K562 (cell line): ENCODE results near the gene HKDC1. TPM values are rescaled to one million over a fixed set of nuclear protein-coding genes. Genes with fewer than 3 reads are reported as not detected.

Experiments
- ATAC-seq: fragments of 200-7000 bp; cut with Tn5 transposase; 3 replicates; pipeline ENCODE4 v1.9.1; 2020; ENCODE audit warnings: moderate library complexity
- BruUV-seq: library from RNA; stranded (reverse); fragments of 400-500 nt; replicated peaks from 2 replicates; lab custom pipeline; 2021; lab: Mats Ljungman, UMichigan
- CTCF ChIA-PET: fragments of 300-600 bp; formaldehyde crosslinking; extraction: SDS; loops from one replicate; lab custom pipeline; 2021; ENCODE audit warnings: low intra/inter-chr PET ratio; lab: Yijun Ruan, JAX
- POLR2A ChIA-PET: fragments of 300-600, 350-650 bp; sonication (Branson Sonifier 250); formaldehyde crosslinking; extraction: SDS; loops from one replicate; lab custom pipeline; 2021; ENCODE audit warnings: antibody characterized with exemption, inconsistent platforms; lab: Yijun Ruan, JAX
- DNase-seq, 4 experiments: peaks; one replicate each; pipeline versions ENCODE4 v3.0.0 to v3.0.0-alpha.2; 2011 to 2018; ENCODE audit warnings: low spot score in 3 of 4, mixed read lengths in 3 of 4; ENCODE audit errors: extremely low read depth in 1 of 4
- FAIRE-seq: peaks from 2 replicates; lab custom pipeline; 2011; peaks lifted over from hg19 to GRCh38; lab: Jason Lieb, UNC
- H2AFZ ChIP-seq: 2 replicates; pipeline ENCODE4 v1.6.0; 2011; ENCODE audit warnings: low read depth, low read length, control low read depth, inconsistent platforms
- H3K27ac ChIP-seq: fragments of 200-600 bp; 3 replicates; pipeline ENCODE4 v1.8.0; 2011; ENCODE audit warnings: low read depth, mild to moderate bottlenecking, control low read depth, inconsistent platforms, low read length, moderate library complexity, mixed read lengths; ENCODE audit errors: extremely low read depth
- H3K27me3 ChIP-seq, 2 experiments: fragments of 300-600 bp in 1 of 2; 2 replicates in 1 of 2; 3 replicates in 1 of 2; pipeline versions ENCODE4 v1.6.0 to v1.8.0; 2011; ENCODE audit warnings: inconsistent platforms in 2 of 2, low read length in 2 of 2, mild to moderate bottlenecking in 1 of 2, mixed read lengths in 1 of 2, moderate library complexity in 1 of 2; ENCODE audit not compliant: control insufficient read depth in 2 of 2, insufficient read depth in 2 of 2
- H3K36me3 ChIP-seq: fragments of 300-600 bp; 3 replicates; pipeline ENCODE4 v1.8.0; 2011; ENCODE audit warnings: mild to moderate bottlenecking, low read length, inconsistent platforms; ENCODE audit not compliant: control insufficient read depth, insufficient read depth
- H3K4me1 ChIP-seq, 2 experiments: fragments of 200-600 bp in 1 of 2; replicated peaks in 1 of 2; 2 replicates in 1 of 2; 3 replicates in 1 of 2; pipeline versions ENCODE4 v1.5.1 to v1.8.0; 2011; ENCODE audit warnings: inconsistent platforms in 2 of 2, low read length in 2 of 2, mild to moderate bottlenecking in 1 of 2, mixed read lengths in 1 of 2, moderate library complexity in 1 of 2; ENCODE audit not compliant: control insufficient read depth in 2 of 2, insufficient read depth in 2 of 2
- H3K4me2 ChIP-seq: 2 replicates; pipeline ENCODE4 v1.6.1; 2011; ENCODE audit warnings: low read length, control low read depth, inconsistent platforms, mixed read lengths; ENCODE audit not compliant: insufficient read depth
- H3K4me3 ChIP-seq: fragments of 200-600 bp; sonication (generic), shearing (Covaris generic); 2 replicates; pipeline ENCODE4 v1.5.1; 2016; ENCODE audit warnings: control low read depth, inconsistent platforms
- H3K79me2 ChIP-seq: fragments of 200-600 bp; 3 replicates; pipeline ENCODE4 v1.8.0; 2011; ENCODE audit warnings: low read length, inconsistent platforms; ENCODE audit not compliant: control insufficient read depth, insufficient read depth
- H3K9ac ChIP-seq, 2 experiments: 2 replicates each; pipeline versions ENCODE4 v1.6.0 to v1.6.1; 2011; ENCODE audit warnings: low read depth in 2 of 2, low read length in 2 of 2, control low read depth in 1 of 2, inconsistent platforms in 1 of 2, mild to moderate bottlenecking in 1 of 2, mixed read lengths in 1 of 2; ENCODE audit not compliant: insufficient read depth in 1 of 2
- H3K9me1 ChIP-seq: one replicate; pipeline ENCODE4 v1.6.0; 2011; ENCODE audit warnings: inconsistent platforms, mild to moderate bottlenecking, low read length, moderate library complexity; ENCODE audit not compliant: control insufficient read depth, insufficient read depth
- H3K9me3 ChIP-seq: replicated peaks from 2 replicates; pipeline ENCODE4 v1.5.1; 2011; ENCODE audit warnings: low read depth, low read length, inconsistent platforms; ENCODE audit not compliant: control insufficient read depth, insufficient read depth
- H4K20me1 ChIP-seq: replicated peaks from 2 replicates; pipeline ENCODE4 v1.6.1; 2011; ENCODE audit warnings: low read length, inconsistent platforms, mixed read lengths; ENCODE audit not compliant: control insufficient read depth, insufficient read depth
- CXXC5 ChIP-seq: fragments of 250-450 bp; sonication (Bioruptor Pico); IDR thresholded peaks from 2 replicates; pipeline ENCODE4 v1.8.0; 2022; ENCODE audit warnings: inconsistent platforms, mild to moderate bottlenecking, moderate library complexity
- EP400 ChIP-seq: fragments of 450-650 bp; IDR thresholded peaks from 2 replicates; pipeline ENCODE4 v1.6.1; 2017; ENCODE audit warnings: antibody characterized with exemption, mild to moderate bottlenecking, moderate library complexity
- FOSL1 ChIP-seq: fragments of 200-800 bp; sonication (Bioruptor generic); conservative IDR thresholded peaks from 2 replicates; pipeline ENCODE4 v1.6.1; 2016; ENCODE audit warnings: missing genetic modification characterization, missing compliant biosample characterization
- FOXK2 ChIP-seq, 2 experiments: fragments of 450-650 bp; IDR thresholded peaks in 1 of 2; conservative IDR thresholded peaks in 1 of 2; 2 replicates each; pipeline ENCODE4 v1.6.1; 2016; ENCODE audit warnings: low read depth in 2 of 2, mild to moderate bottlenecking in 1 of 2
- KDM1A ChIP-seq, 2 experiments: fragments of 450-650 bp; IDR thresholded peaks; 2 replicates each; pipeline ENCODE4 v1.6.1; 2016; ENCODE audit warnings: mild to moderate bottlenecking in 2 of 2
- RBM15 ChIP-seq: fragments of 200-400 bp; formaldehyde crosslinking; IDR thresholded peaks from 2 replicates; pipeline ENCODE4 v1.6.1; 2018; ENCODE audit warnings: mild to moderate bottlenecking, low read length, moderate library complexity; ENCODE audit not compliant: insufficient read depth
- RCOR1 ChIP-seq, 2 experiments: IDR thresholded peaks; 2 replicates each; pipeline ENCODE4 v1.6.1; 2012; ENCODE audit warnings: low read depth in 2 of 2, low read length in 2 of 2, borderline replicate concordance in 1 of 2, improper control_type of control experiment in 1 of 2
- ZFX ChIP-seq: sonication (generic); formaldehyde crosslinking; IDR thresholded peaks from 2 replicates; pipeline ENCODE4 v1.8.0; 2022; ENCODE audit warnings: mild to moderate bottlenecking, missing genetic modification reagents, moderate library complexity
- ZNF318 ChIP-seq, 2 experiments: fragments of 450-650 bp; IDR thresholded peaks; 2 replicates each; pipeline ENCODE4 v1.6.1; 2016; ENCODE audit warnings: mild to moderate bottlenecking in 2 of 2, borderline replicate concordance in 1 of 2, low read depth in 1 of 2, moderate library complexity in 1 of 2
- ZNF354B ChIP-seq: fragments of 250-450 bp; sonication (Bioruptor Pico); IDR thresholded peaks from 2 replicates; pipeline ENCODE4 v1.4.0; 2020
- WGBS: fragments of 100-300 bp; shearing (Covaris generic); methylation state at CpG from one replicate; pipeline ENCODE4 v1.1.6; 2016; ENCODE audit warnings: low coverage, mixed read lengths; ENCODE audit not compliant: insufficient coverage; ENCODE audit errors: missing lambda C conversion rate; 5-methylcytosine and 5-hydroxymethylcytosine counted together
- in situ Hi-C: fragments of 300-500 bp; cut with MboI; formaldehyde crosslinking; loops from 4 replicates; pipeline ENCODE4 v1.15.0; 2018; ENCODE audit warnings: inconsistent platforms, mixed read lengths
- intact Hi-C: fragments of 100-400 bp; cut with micrococcal nuclease; formaldehyde crosslinking; loops from 2 replicates; pipeline ENCODE4 v1.14.2; 2022
- polyA plus RNA-seq, 8 experiments: library from polyadenylated mRNA; depleted of rRNA in 4 of 8; stranded (reverse) in 5 of 8; unstranded in 3 of 8; fragments of >200 nt; fragmentation: Nextera tagmentation in 2 of 8; fragmentation: Illumina TruSeq in 1 of 8; extraction: Ambion mirVana in 2 of 8; extraction: Trizol in 1 of 8; gene quantifications; 2 replicates each; pipeline versions ENCODE4 v1.2.1 to v1.2.3, GENCODE V29; 2011 to 2014; ENCODE audit warnings: inconsistent platforms in 1 of 8, missing spikeins in 1 of 8
- total RNA-seq, 7 experiments: library from RNA; depleted of rRNA in 6 of 7; stranded (reverse); fragments of >200 nt in 6 of 7; fragmentation: Illumina TruSeq in 2 of 7; extraction: Trizol in 2 of 7; gene quantifications; 2 replicates each; pipeline versions ENCODE4 v1.2.1 to v1.2.3, GENCODE V29; 2011 to 2021; ENCODE audit warnings: low replicate concordance in 1 of 7

HKDC1 gene
- total and polyA plus RNA-seq, 9 of the 15 experiments (the other 6 are each of a cell fraction or from before 2014, with no cell fraction given), result 0.04 to 0.22 (median 0.11) TPM; not detected in 5

GRCh38 chr10:69213591-69214311 lies 6.4 kb upstream of the HKDC1 start:
- ATAC-seq, result peak; percentile 63
- no TSS peak for BruUV-seq
- Histone ChIP-seq H3K9ac (no peak overlapping the region; a peak in 1 of 4 replicates), H3K36me3 (peaks cover 10% of the 10 kb centered on the region; the same call in 2 of the 3 replicates), H3K9me3 (no peaks in the 10 kb centered on the region), H3K27me3 (no peaks in the 10 kb centered on the region), H3K4me2 (peak overlapping the region; percentile 27; the same call in 1 of the 2 replicates), H3K4me3 (no peak overlapping the region), H4K20me1 (no peaks in the 10 kb centered on the region), H3K27ac (peak overlapping the region; percentile 19; the same call in 1 of the 3 replicates), H3K79me2 (no peaks in the 10 kb centered on the region), H3K4me1 (peaks cover 3 to 57% of the 10 kb centered on the region in 2 experiments), H2AFZ (peak overlapping the region; percentile 66), H3K9me1 (no peaks in the 10 kb centered on the region)
- intact Hi-C loops (no loop called here), in situ Hi-C loops (no loop called here)
- DNase-seq, result peak in 1 of 4 experiments; percentile 70
- CTCF ChIA-PET, result interaction anchor here (0.6 kb wide), 1 partner anchor 385 kb away, joined by 5 read pairs; no protein-coding TSS in a partner anchor
- peak; percentile 60 for FAIRE-seq
- POLR2A ChIA-PET, result interaction anchor here (0.6 to 12.6 kb wide), 6 partner anchors 9 to 1023 kb away, joined by 3 to 95 read pairs (median 4); partner anchors contain the start of gene SUPV3L1
- 15% methylated on average over 5 of the region's 5 CpGs for WGBS
- TF ChIP-seq RCOR1 (IDR thresholded peaks at IDR 0.05; ENCODE audit: borderline replicate concordance in 1 of 2, low read depth in 2 of 2, low read length in 2 of 2), result peak in 1 of 2 experiments; percentile 91; a peak in 1 of 4 replicates
- peak in 1 of 2 experiments; percentile 12; a peak in 1 of 4 replicates for TF ChIP-seq KDM1A (IDR thresholded peaks at IDR 0.05)
- TF ChIP-seq ZFX (CRISPR knock-in tag), result peak; percentile 42
- TF ChIP-seq FOSL1 (tag), result peak; percentile 49; the same call in 1 of the 2 replicates
- TF ChIP-seq CXXC5 (CRISPR knock-in tag), result peak; percentile 56
- TF ChIP-seq ZNF318 (IDR thresholded peaks at IDR 0.05; ENCODE audit: borderline replicate concordance in 1 of 2, low read depth in 1 of 2), result peak; percentile 83 to 85; a peak in 2 of 4 replicates
- no peak for TF ChIP-seq RBM15
- TF ChIP-seq ZNF354B, result no peak
- peak; percentile 42; the same call in 1 of the 2 replicates for TF ChIP-seq EP400
- peak; percentile 93 to 95 for TF ChIP-seq FOXK2 (conservative IDR thresholded peaks at IDR 0.05 in 1 of 2, IDR thresholded peaks at IDR 0.05 in 1 of 2; ENCODE audit: low read depth in 2 of 2)
